ENCODE results near the gene ATP5MC2. TPM values are rescaled to one million over a fixed set of nuclear protein-coding genes. Genes with fewer than 3 reads are reported as not detected.

ATP5MC2 gene
- total RNA-seq, 1 experiment from 2014 or later: 304 TPM

- TF ChIP-seq SIN3A (IDR thresholded peaks at IDR 0.05; ENCODE audit: low read depth): no peak
Observed at GRCh38 chr12:53645165-53645564, 30.7 kb downstream of the ATP5MC2 start (continued).

- BruUV-seq (replicated peaks): no TSS peak
- no peak for DNase-seq (ENCODE audit: low read depth, low spot score)
Observed at GRCh38 chr12:53644133-53644532, 31.8 kb downstream of the ATP5MC2 start.

GRCh38 chr12:53643232-53643979 is 32.5 kb downstream of the ATP5MC2 start:
- no peak overlapping the region for H2AFZ ChIP-seq (ENCODE audit: low read depth, low read length, poor library complexity, severe bottlenecking)
- H3K9me2 ChIP-seq (ENCODE audit: insufficient read depth): no peaks in the 10 kb centered on the region
- H3K27me3 ChIP-seq (ENCODE audit: insufficient read depth, low read length): no peaks in the 10 kb centered on the region
- no peaks in the 10 kb centered on the region for H3K9me3 ChIP-seq (ENCODE audit: control insufficient read depth in 1 of 2, insufficient read depth in 1 of 2, low read depth in 1 of 2, low read length in 2 of 2)
- H3K4me3 ChIP-seq (replicated peaks in 1 of 2; ENCODE audit: low read depth in 1 of 2, low read length in 2 of 2): no peak overlapping the region
- H4K20me1 ChIP-seq (ENCODE audit: insufficient read depth): no peaks in the 10 kb centered on the region
- no peaks in the 10 kb centered on the region for H3K4me1 ChIP-seq (ENCODE audit: control insufficient read depth in 1 of 2, insufficient read depth in 2 of 2, low read length in 2 of 2)
- intact Hi-C loops (cut with micrococcal nuclease): no loop called here
- no peaks in the 10 kb centered on the region for H3K36me3 ChIP-seq (ENCODE audit: control insufficient read depth in 1 of 2, insufficient read depth in 2 of 2, low read length in 2 of 2)
- ChIA-PET CTCF (no interaction called here), RAD21 (ENCODE audit: low non-redundant PET in 1 of 2, low total read pairs in 2 of 2, uncharacterized antibody in 2 of 2, unreplicated experiment in 2 of 2) (no interaction called here), POLR2A (no interaction called here)
- H3K4me2 ChIP-seq (ENCODE audit: low read length): no peak overlapping the region
- BruUV-seq (replicated peaks): no TSS peak
- H3K79me2 ChIP-seq (ENCODE audit: insufficient read depth, low read length): no peaks in the 10 kb centered on the region
- no peak overlapping the region for H3K9ac ChIP-seq (ENCODE audit: low read length)
- ATAC-seq (no peak), DNase-seq (ENCODE audit: low read depth, low spot score) (no peak)
- no peak overlapping the region for H3K27ac ChIP-seq (ENCODE audit: low read depth, low read length)
- TF ChIP-seq JUND (IDR thresholded peaks at IDR 0.05): no peak
- no peak for TF ChIP-seq ZFX (IDR thresholded peaks at IDR 0.05)
- no peak for TF ChIP-seq ATF3 (IDR thresholded peaks at IDR 0.05)
- no peak for TF ChIP-seq FOSL1 (IDR thresholded peaks at IDR 0.05; ENCODE audit: low read depth)
- TF ChIP-seq YY1 (IDR thresholded peaks at IDR 0.05; ENCODE audit: extremely low read depth, insufficient replicate concordance, low read depth, low read length): no peak
- TF ChIP-seq MAX (IDR thresholded peaks at IDR 0.05): no peak
- no peak for TF ChIP-seq SP1 (IDR thresholded peaks at IDR 0.05; ENCODE audit: low read depth)
- TF ChIP-seq CEBPB (IDR thresholded peaks at IDR 0.05; ENCODE audit: low read depth): no peak
- no peak for TF ChIP-seq CTCF (IDR thresholded peaks at IDR 0.05 in 2 of 3, conservative IDR thresholded peaks at IDR 0.05 in 1 of 3; ENCODE audit: borderline replicate concordance in 1 of 3, insufficient read depth in 1 of 3, low read depth in 2 of 3, low read length in 2 of 3)
- no peak for TF ChIP-seq EGR1 (IDR thresholded peaks at IDR 0.05; ENCODE audit: low read depth)
- no peak for TF ChIP-seq SIN3A (IDR thresholded peaks at IDR 0.05; ENCODE audit: low read depth)
- TF ChIP-seq EZH2phosphoT487 (IDR thresholded peaks at IDR 0.05; ENCODE audit: borderline replicate concordance): no peak
- no peak for TF ChIP-seq EZH2 (IDR thresholded peaks at IDR 0.05)
- TF ChIP-seq RAD21 (IDR thresholded peaks at IDR 0.05; ENCODE audit: low read depth): no peak
- TF ChIP-seq ELF1 (IDR thresholded peaks at IDR 0.05; ENCODE audit: borderline replicate concordance, low read depth): no peak

More at GRCh38 chr12:53644133-53644532, 31.8 kb downstream of the ATP5MC2 start:
- no peak overlapping the region for H3K4me3 ChIP-seq (replicated peaks in 1 of 2; ENCODE audit: low read depth in 1 of 2, low read length in 2 of 2)
- intact Hi-C loops (cut with micrococcal nuclease): no loop called here
- H3K36me3 ChIP-seq (ENCODE audit: control insufficient read depth in 1 of 2, insufficient read depth in 2 of 2, low read length in 2 of 2): no peaks in the 10 kb centered on the region
- H3K9me2 ChIP-seq (ENCODE audit: insufficient read depth): no peaks in the 10 kb centered on the region
- RAD21 ChIA-PET (ENCODE audit: low non-redundant PET in 1 of 2, low total read pairs in 2 of 2, uncharacterized antibody in 2 of 2, unreplicated experiment in 2 of 2): no interaction called here
- POLR2A ChIA-PET: no interaction called here
- H3K9ac ChIP-seq (ENCODE audit: low read length): no peak overlapping the region
- no peaks in the 10 kb centered on the region for H4K20me1 ChIP-seq (ENCODE audit: insufficient read depth)
- CTCF ChIA-PET: no interaction called here
- H3K9me3 ChIP-seq (ENCODE audit: control insufficient read depth in 1 of 2, insufficient read depth in 1 of 2, low read depth in 1 of 2, low read length in 2 of 2): no peaks in the 10 kb centered on the region
- TF ChIP-seq SRF (IDR thresholded peaks at IDR 0.05; ENCODE audit: low read depth): no peak
- TF ChIP-seq CEBPB (IDR thresholded peaks at IDR 0.05; ENCODE audit: low read depth): no peak
- no peak for TF ChIP-seq CBX3 (IDR thresholded peaks at IDR 0.05; ENCODE audit: low read depth)
- TF ChIP-seq RAD21 (IDR thresholded peaks at IDR 0.05; ENCODE audit: low read depth): no peak
- TF ChIP-seq SP1 (IDR thresholded peaks at IDR 0.05; ENCODE audit: low read depth): no peak
- no peak for TF ChIP-seq SIN3A (IDR thresholded peaks at IDR 0.05; ENCODE audit: low read depth)
- no peak for TF ChIP-seq MAX (IDR thresholded peaks at IDR 0.05)
- TF ChIP-seq JUND (IDR thresholded peaks at IDR 0.05): no peak
- no peaks in the 10 kb centered on the region for H3K79me2 ChIP-seq (ENCODE audit: insufficient read depth, low read length)
- no peaks in the 10 kb centered on the region for H3K4me1 ChIP-seq (ENCODE audit: control insufficient read depth in 1 of 2, insufficient read depth in 2 of 2, low read length in 2 of 2)
- H3K27me3 ChIP-seq (ENCODE audit: insufficient read depth, low read length): no peaks in the 10 kb centered on the region
- no peak overlapping the region for H3K27ac ChIP-seq (ENCODE audit: low read depth, low read length)
- H2AFZ ChIP-seq (ENCODE audit: low read depth, low read length, poor library complexity, severe bottlenecking): no peak overlapping the region
- no peak overlapping the region for H3K4me2 ChIP-seq (ENCODE audit: low read length)
- ATAC-seq: no peak

Data from HCT116 (cell line).